ENCODE results near the gene RANBP10.

GRCh38 chr16:67843343-67843765 is 37.0 kb upstream of the RANBP10 start:
- TF ChIP-seq CTCF (IDR thresholded peaks at IDR 0.05; ENCODE audit: insufficient read depth, low read length, poor library complexity, severe bottlenecking) (no peak), EZH2phosphoT487 (conservative IDR thresholded peaks at IDR 0.05; ENCODE audit: low read length) (no peak)
